ENCODE results near the gene ACER1. TPM values are rescaled to one million over a fixed set of nuclear protein-coding genes. Genes with fewer than 3 reads are reported as not detected.

ACER1 gene
- polyA plus RNA-seq, 1 of the 3 experiments (the other 2 are of a cell fraction), result not detected

- H3K9ac ChIP-seq, result no peak overlapping the region
- ChIA-PET CTCF (interaction anchor here (1.3 to 2.0 kb wide), 2 partner anchors 13 to 93 kb away, joined by 4 to 8 read pairs; no protein-coding TSS in a partner anchor), POLR2A (no interaction called here)
- no peaks in the 10 kb centered on the region for H3F3A ChIP-seq (replicated peaks; ENCODE audit: insufficient read depth)
- H3K27me3 ChIP-seq (ENCODE audit: insufficient read depth), result peaks cover 28% of the 10 kb centered on the region; the same call in 1 of the 2 replicates
- no peaks in the 10 kb centered on the region for H3K36me3 ChIP-seq (replicated peaks in 1 of 2; ENCODE audit: control insufficient read depth in 1 of 2, insufficient read depth in 2 of 2, low read length in 1 of 2)
- WGBS (ENCODE audit: low lambda C conversion rate), result 10% methylated on average over 7 of the region's 9 CpGs
- no peak overlapping the region for H3K4me2 ChIP-seq
- H3K9me3 ChIP-seq, result no peaks in the 10 kb centered on the region
- no peak overlapping the region for H3K4me3 ChIP-seq (ENCODE audit: low read depth in 2 of 2, low read length in 1 of 2)
- TF ChIP-seq RAD21 (IDR thresholded peaks at IDR 0.05; ENCODE audit: low read length), result peak; percentile 42
- no peak for TF ChIP-seq POLR2AphosphoS5 (IDR thresholded peaks at IDR 0.05; ENCODE audit: low read depth, low read length)
- H4K20me1 ChIP-seq (ENCODE audit: insufficient read depth), result no peaks in the 10 kb centered on the region
- no peaks in the 10 kb centered on the region for H3K79me2 ChIP-seq (ENCODE audit: insufficient read depth)
- no peaks in the 10 kb centered on the region for H3K4me1 ChIP-seq (ENCODE audit: control insufficient read depth in 1 of 2, insufficient read depth in 2 of 2, low read depth in 1 of 2, low read length in 1 of 2)
- H3K9me2 ChIP-seq, result no peaks in the 10 kb centered on the region
- no peak overlapping the region for H2AFZ ChIP-seq (ENCODE audit: low read depth)
- no peak for DNase-seq
- no peak overlapping the region for H3K27ac ChIP-seq (ENCODE audit: low read depth in 2 of 2, low read length in 1 of 2)
Measured at GRCh38 chr19:6312018-6312417, 21.4 kb downstream of the ACER1 start.

GRCh38 chr19:6298413-6298812 is 35.0 kb downstream of the ACER1 start:
- H3K4me2 ChIP-seq, result no peak overlapping the region
- no peaks in the 10 kb centered on the region for H4K20me1 ChIP-seq (ENCODE audit: insufficient read depth)
- H3F3A ChIP-seq (replicated peaks; ENCODE audit: insufficient read depth), result no peaks in the 10 kb centered on the region
- H3K9me2 ChIP-seq, result no peaks in the 10 kb centered on the region
- POLR2A ChIA-PET, result no interaction called here
- no peaks in the 10 kb centered on the region for H3K36me3 ChIP-seq (replicated peaks in 1 of 2; ENCODE audit: control insufficient read depth in 1 of 2, insufficient read depth in 2 of 2, low read length in 1 of 2)
- 33% methylated on average over 1 of the region's 5 CpGs for WGBS (ENCODE audit: low lambda C conversion rate)
- H3K79me2 ChIP-seq (ENCODE audit: insufficient read depth), result no peaks in the 10 kb centered on the region
- H3K4me1 ChIP-seq (ENCODE audit: control insufficient read depth in 1 of 2, insufficient read depth in 2 of 2, low read depth in 1 of 2, low read length in 1 of 2), result no peaks in the 10 kb centered on the region
- H2AFZ ChIP-seq (ENCODE audit: low read depth), result no peak overlapping the region
- DNase-seq, result no peak
- no peak overlapping the region for H3K27ac ChIP-seq (ENCODE audit: low read depth in 2 of 2, low read length in 1 of 2)
- H3K9me3 ChIP-seq, result no peaks in the 10 kb centered on the region
- peaks cover 14% of the 10 kb centered on the region; the same call in 1 of the 2 replicates for H3K27me3 ChIP-seq (ENCODE audit: insufficient read depth)
- CTCF ChIA-PET, result interaction anchor here (1.6 kb wide), 1 partner anchor 80 kb away, joined by 10 read pairs; no protein-coding TSS in a partner anchor
- TF ChIP-seq RXRA (IDR thresholded peaks at IDR 0.05; ENCODE audit: borderline replicate concordance, low read depth), result no peak
- no peak for TF ChIP-seq MEF2A (IDR thresholded peaks at IDR 0.05; ENCODE audit: borderline replicate concordance, low read depth)
- no peak for TF ChIP-seq RAD21 (IDR thresholded peaks at IDR 0.05; ENCODE audit: low read length)
- no peak for TF ChIP-seq USF1 (IDR thresholded peaks at IDR 0.05; ENCODE audit: borderline replicate concordance, low read depth)
- no peak for TF ChIP-seq FOXJ3 (CRISPR knock-in tag; IDR thresholded peaks at IDR 0.05)
- TF ChIP-seq RFX5 (IDR thresholded peaks at IDR 0.05; ENCODE audit: low read length), result no peak
- TF ChIP-seq GATA2 (CRISPR knock-in tag; IDR thresholded peaks at IDR 0.05), result no peak
- TF ChIP-seq YY1 (IDR thresholded peaks at IDR 0.05; ENCODE audit: low read depth), result no peak
- no peak for TF ChIP-seq EZH2phosphoT487 (IDR thresholded peaks at IDR 0.05; ENCODE audit: borderline replicate concordance, low read depth)
- no peak for TF ChIP-seq ELF1 (IDR thresholded peaks at IDR 0.05)
- no peak for TF ChIP-seq GABPA (IDR thresholded peaks at IDR 0.05; ENCODE audit: low read depth)
- TF ChIP-seq MXI1 (IDR thresholded peaks at IDR 0.05; ENCODE audit: low read depth, low read length), result no peak
- no peak for TF ChIP-seq RCOR1 (IDR thresholded peaks at IDR 0.05; ENCODE audit: low read length)
- no peak overlapping the region for H3K9ac ChIP-seq
- no peak overlapping the region for H3K4me3 ChIP-seq (ENCODE audit: low read depth in 2 of 2, low read length in 1 of 2)

Measured in SK-N-SH (cell line).